Heart left ventricle (tissue), 13 donors: ENCODE measurements around the gene VPS37B.

Experiments used
- POLR2A ChIP-seq, 2 donors: fragments of 450-650 bp; IDR thresholded peaks; one replicate each; pipeline ENCODE4 v1.6.1; 2017; ENCODE audit warnings: antibody characterized with exemption in 2 of 2, mild to moderate bottlenecking in 2 of 2, moderate library complexity in 2 of 2
- TF ChIP-seq, protein P1 (sequence below), 12 donors: fragments of 200-600 bp; sonication (generic) in 4 of 12; IDR thresholded peaks; one replicate each; pipeline versions ENCODE4 v1.5.0 to v1.8.0; 2018 to 2022; ENCODE audit warnings: antibody characterized with exemption in 12 of 12, mild to moderate bottlenecking in 5 of 12
- donor health status: ischemic (EF 13 %, LVEDD 7.1; RV severe dilation, severe dysfunction).
- donor health status: DM: no; HTN: yes; CAD: no.
- donor health status: DM: no; HTN: no; CAD: no.
- donor health status: ischemic (EF 25% LVEDD 6.9; RV normal size, moderate dysfunction).
- donor health status: ischemic (EF 25% LVEDD 5.7; RV mildly dilated, moderate dysfunction).
- donor health status: ischemic (EF 35%, LVEDD 5.7; RV mildly dilated, moderate dysfunction).
- donor health status: nonischemic (EF 11% LVEDD 7.7; RV severe dilation, severe dysfunction).
- donor health status: DM: yes; HTN: yes; CAD: no.
- donor health status: PGD.
- donor health status: ischemic (EF 29% LVEDD 5.4; RV normal size, mild dysfunction).
- donor health status: nonischemic (EF 23%, LVEDD 6.1; RV moderate dilation, normal function).

DNA sequence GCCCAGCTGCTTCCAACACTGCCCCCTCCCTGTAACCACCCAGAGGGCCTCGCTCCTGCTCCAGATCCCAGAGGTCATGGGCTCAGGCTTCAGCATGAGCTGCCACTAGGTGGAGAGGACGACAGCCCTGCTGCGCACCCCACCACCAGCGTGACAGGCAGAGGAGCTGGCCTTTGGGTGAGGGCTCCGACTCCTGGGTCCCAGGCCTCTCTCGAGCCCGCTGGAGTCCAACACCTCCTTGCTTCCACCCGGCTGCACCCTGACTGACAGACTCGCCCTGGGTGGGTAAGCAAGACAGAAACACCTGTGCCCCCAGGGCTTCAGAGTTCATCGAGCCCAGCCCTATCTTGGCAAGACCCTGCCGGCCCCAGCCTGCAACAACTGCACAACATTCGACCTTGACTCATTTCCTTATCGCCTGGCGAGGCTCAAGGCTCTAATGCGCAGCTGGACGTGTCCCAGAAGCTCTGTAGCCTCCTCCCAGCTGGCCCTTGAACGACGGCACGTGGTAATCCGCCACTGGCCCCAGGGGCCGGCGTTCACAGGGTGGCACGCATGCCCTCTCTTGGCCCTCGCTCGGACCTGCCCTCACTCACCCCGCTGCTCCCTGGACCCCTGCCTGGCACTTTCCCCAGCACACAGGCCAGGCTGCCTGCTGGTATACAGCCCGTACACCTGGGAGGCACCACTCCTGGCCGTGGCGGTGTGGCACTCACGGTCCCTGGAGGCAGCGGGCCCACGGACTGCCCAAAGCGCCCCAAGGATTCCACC lies 28.0 kb downstream of the VPS37B start:
- TF ChIP-seq, protein P1, sequence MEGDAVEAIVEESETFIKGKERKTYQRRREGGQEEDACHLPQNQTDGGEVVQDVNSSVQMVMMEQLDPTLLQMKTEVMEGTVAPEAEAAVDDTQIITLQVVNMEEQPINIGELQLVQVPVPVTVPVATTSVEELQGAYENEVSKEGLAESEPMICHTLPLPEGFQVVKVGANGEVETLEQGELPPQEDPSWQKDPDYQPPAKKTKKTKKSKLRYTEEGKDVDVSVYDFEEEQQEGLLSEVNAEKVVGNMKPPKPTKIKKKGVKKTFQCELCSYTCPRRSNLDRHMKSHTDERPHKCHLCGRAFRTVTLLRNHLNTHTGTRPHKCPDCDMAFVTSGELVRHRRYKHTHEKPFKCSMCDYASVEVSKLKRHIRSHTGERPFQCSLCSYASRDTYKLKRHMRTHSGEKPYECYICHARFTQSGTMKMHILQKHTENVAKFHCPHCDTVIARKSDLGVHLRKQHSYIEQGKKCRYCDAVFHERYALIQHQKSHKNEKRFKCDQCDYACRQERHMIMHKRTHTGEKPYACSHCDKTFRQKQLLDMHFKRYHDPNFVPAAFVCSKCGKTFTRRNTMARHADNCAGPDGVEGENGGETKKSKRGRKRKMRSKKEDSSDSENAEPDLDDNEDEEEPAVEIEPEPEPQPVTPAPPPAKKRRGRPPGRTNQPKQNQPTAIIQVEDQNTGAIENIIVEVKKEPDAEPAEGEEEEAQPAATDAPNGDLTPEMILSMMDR (IDR thresholded peaks at IDR 0.05) = peak in 11 of 12 donors; percentile 32 to 68 (median 50)
- no peak for TF ChIP-seq POLR2A (IDR thresholded peaks at IDR 0.05)
